Prostate gland (tissue), 2 donors: ENCODE data around the gene TMUB1. TPM values are rescaled to one million over a fixed set of nuclear protein-coding genes. Genes with fewer than 3 reads are reported as not detected.

ENCODE experiments used
- DNase-seq: peaks from one replicate; pipeline ENCODE4 v3.0.0-alpha.2; 2019; ENCODE audit warnings: low spot score
- H3K27ac ChIP-seq, 2 donors: fragments of 200-600 bp; sonication (generic); 2 replicates each; pipeline ENCODE4 v1.5.1; 2017 to 2019
- H3K27me3 ChIP-seq: fragments of 200-600 bp; sonication (generic); replicated peaks from 2 replicates; pipeline ENCODE4 v1.5.1; 2019; ENCODE audit not compliant: insufficient read depth
- H3K36me3 ChIP-seq, 2 donors: fragments of 200-600 bp; sonication (generic); 1 replicate in 1 of 2; 2 replicates in 1 of 2; pipeline versions ENCODE4 v1.5.1 to v1.8.1; 2017 to 2019
- H3K4me1 ChIP-seq: fragments of 200-600 bp; sonication (generic); replicated peaks from 2 replicates; pipeline ENCODE4 v1.5.1; 2019
- H3K4me3 ChIP-seq, 2 donors: fragments of 200-600 bp; sonication (generic); 2 replicates each; pipeline ENCODE4 v1.5.1; 2017 to 2019
- H3K9me3 ChIP-seq: fragments of 200-600 bp; sonication (generic); 2 replicates; pipeline ENCODE4 v1.5.1; 2017
- POLR2A ChIP-seq: fragments of 450-650 bp; IDR thresholded peaks from one replicate; pipeline ENCODE4 v1.6.1; 2016; ENCODE audit warnings: antibody characterized with exemption, mild to moderate bottlenecking
- POLR2AphosphoS5 ChIP-seq: sonication (generic); formaldehyde crosslinking; IDR thresholded peaks from one replicate; pipeline ENCODE4 v1.6.1; 2017; ENCODE audit warnings: antibody characterized with exemption
- WGBS: methylation state at CpG from one replicate; pipeline ENCODE4 v1.1.5; 2018; 5-methylcytosine and 5-hydroxymethylcytosine counted together
- intact Hi-C: fragments of 100-400 bp; cut with DNase I; formaldehyde crosslinking; loops from one replicate; pipeline ENCODE4 v1.14.2; 2022
- total RNA-seq, 2 donors: library from RNA; depleted of rRNA; stranded (reverse); fragments of >200 nt; gene quantifications; one replicate each; pipeline ENCODE4 v1.1.0, GENCODE V29; 2016
- TF ChIP-seq, protein P1 (sequence below), 4 experiments: fragments of 200-600 bp in 2 of 4; fragments of 450-650 bp in 2 of 4; sonication (generic) in 2 of 4; IDR thresholded peaks; 1 replicate in 3 of 4; 2 replicates in 1 of 4; pipeline ENCODE4 v1.5.1; 2016 to 2019; ENCODE audit warnings: antibody characterized with exemption in 4 of 4, mild to moderate bottlenecking in 2 of 4, moderate library complexity in 2 of 4

The TMUB1 gene
- total RNA-seq, 2 donors from 2014 or later = 79.8 to 99.4 TPM

DNA sequence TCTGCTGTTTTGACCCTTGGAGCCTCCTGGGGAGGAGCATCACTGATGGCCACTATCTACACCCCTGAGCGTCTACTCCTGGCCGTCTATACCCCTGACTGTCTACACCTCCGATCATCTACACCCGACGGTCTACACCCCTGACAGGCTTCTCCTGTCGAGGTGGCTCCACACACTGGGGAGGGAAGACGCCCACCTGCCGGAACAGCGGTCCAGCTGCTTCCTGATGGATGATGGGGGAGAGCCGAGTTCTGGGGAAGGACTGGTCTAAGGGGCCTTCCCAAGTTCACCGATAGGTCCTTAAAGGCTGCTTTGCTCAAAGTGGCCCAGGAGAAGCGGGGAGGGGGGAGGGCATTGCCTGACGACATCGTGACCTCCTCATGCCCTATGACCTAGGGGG lies 44.9 kb upstream of the TMUB1 start:
- TF ChIP-seq POLR2AphosphoS5 (no peak), POLR2A (no peak)
- TF ChIP-seq, protein P1, sequence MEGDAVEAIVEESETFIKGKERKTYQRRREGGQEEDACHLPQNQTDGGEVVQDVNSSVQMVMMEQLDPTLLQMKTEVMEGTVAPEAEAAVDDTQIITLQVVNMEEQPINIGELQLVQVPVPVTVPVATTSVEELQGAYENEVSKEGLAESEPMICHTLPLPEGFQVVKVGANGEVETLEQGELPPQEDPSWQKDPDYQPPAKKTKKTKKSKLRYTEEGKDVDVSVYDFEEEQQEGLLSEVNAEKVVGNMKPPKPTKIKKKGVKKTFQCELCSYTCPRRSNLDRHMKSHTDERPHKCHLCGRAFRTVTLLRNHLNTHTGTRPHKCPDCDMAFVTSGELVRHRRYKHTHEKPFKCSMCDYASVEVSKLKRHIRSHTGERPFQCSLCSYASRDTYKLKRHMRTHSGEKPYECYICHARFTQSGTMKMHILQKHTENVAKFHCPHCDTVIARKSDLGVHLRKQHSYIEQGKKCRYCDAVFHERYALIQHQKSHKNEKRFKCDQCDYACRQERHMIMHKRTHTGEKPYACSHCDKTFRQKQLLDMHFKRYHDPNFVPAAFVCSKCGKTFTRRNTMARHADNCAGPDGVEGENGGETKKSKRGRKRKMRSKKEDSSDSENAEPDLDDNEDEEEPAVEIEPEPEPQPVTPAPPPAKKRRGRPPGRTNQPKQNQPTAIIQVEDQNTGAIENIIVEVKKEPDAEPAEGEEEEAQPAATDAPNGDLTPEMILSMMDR (IDR thresholded peaks at IDR 0.05) = no peak
- H3K27me3 ChIP-seq = no peaks in the 10 kb centered on the region
- 79% methylated on average over 14 of the region's 14 CpGs for WGBS
- intact Hi-C loops = no loop called here
- peaks cover 7% of the 10 kb centered on the region for H3K4me1 ChIP-seq
- no peak overlapping the region for H3K27ac ChIP-seq
- no peaks in the 10 kb centered on the region for H3K9me3 ChIP-seq
- no peak overlapping the region for H3K4me3 ChIP-seq
- no peak for DNase-seq
- peaks cover 7 to 30% of the 10 kb centered on the region in 2 donors for H3K36me3 ChIP-seq

DNA sequence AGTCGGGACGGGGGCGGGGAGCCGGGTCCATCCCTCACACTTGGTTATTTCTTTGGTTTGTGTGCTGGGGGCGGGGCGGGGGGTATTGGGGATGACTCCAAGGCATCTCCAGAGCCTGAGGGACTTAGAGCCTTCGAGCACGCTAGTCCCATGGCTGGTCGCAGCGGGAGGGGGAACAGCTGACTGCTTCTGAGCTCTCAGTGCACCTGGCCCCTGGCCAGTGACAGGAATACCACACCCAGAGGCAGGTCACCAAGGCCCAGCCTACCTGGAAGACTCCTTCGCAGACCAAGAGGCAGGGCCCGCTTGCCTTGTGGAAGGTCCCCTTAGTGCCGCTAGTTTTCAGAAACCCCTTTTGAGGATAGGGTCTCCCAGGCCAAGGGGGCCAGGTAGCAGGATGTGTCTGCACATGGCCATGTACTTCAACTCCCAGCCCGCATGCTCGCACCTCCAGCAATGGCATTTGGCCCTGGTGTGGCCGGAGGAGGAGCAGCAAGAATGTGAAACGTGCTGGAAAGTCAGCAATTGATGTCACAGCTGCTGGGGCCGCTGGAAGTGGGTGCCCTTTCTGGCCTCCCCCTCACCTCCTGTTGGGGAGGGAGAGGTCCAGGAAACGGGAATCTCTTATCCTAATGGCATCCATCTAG lies 43.3 kb upstream of the TMUB1 start:
- H3K27ac ChIP-seq = peak overlapping the region in 1 of 2 donors; percentile 64
- peaks cover 0 to 38% of the 10 kb centered on the region in 2 donors for H3K36me3 ChIP-seq
- peak overlapping the region in 1 of 2 donors; percentile 40 for H3K4me3 ChIP-seq
- intact Hi-C loops = no loop called here
- WGBS = 75% methylated on average over 13 of the region's 19 CpGs
- no peak for DNase-seq
- H3K27me3 ChIP-seq = no peaks in the 10 kb centered on the region
- TF ChIP-seq, protein P1 (IDR thresholded peaks at IDR 0.05) = no peak
- TF ChIP-seq POLR2A = no peak
- TF ChIP-seq POLR2AphosphoS5 = no peak
- H3K4me1 ChIP-seq = peaks cover 7% of the 10 kb centered on the region
- H3K9me3 ChIP-seq = no peaks in the 10 kb centered on the region

DNA sequence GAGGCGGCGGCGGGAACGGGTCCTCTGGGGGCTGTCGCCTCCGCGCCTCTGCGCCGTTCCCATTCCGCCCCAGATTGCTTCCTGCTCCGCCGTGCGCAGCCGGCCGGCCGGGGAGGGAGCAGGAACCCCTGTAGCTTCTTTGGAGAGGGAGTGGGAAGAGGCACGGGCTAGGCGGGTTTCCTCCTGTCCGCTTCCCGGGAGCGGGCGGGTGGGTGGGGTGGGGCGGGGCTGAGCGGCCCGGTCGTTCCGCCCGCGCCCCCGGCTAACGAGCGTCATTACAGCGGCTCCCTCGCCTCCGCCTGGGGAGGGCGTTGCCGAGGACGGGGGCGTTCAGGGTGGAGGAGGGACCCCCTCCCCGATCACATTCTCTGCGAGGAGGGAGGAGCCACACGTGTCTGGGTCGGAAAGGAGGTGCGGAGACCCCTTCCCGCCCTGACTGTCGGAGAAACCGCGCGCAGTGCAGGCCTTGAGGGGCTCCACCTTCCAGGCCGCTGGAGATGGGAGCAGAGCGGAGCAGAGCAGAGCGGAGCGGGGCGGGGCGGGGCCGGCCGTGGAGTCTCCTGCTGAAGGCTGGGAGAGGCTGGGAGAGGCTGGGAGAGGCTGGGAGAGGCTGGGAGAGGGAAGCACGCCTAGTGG lies 42.7 kb upstream of the TMUB1 start:
- H3K27ac ChIP-seq = peak overlapping the region; percentile 26 to 64
- WGBS = 19% methylated on average over 56 of the region's 58 CpGs
- no peaks in the 10 kb centered on the region for H3K9me3 ChIP-seq
- intact Hi-C loops = loop anchor here (2.0 kb wide), 1 partner anchor 47 kb away; no protein-coding TSS in a partner anchor
- TF ChIP-seq POLR2A = no peak
- TF ChIP-seq, protein P1 (IDR thresholded peaks at IDR 0.05) = no peak
- no peak for TF ChIP-seq POLR2AphosphoS5
- H3K4me1 ChIP-seq = peaks cover 7% of the 10 kb centered on the region
- no peaks in the 10 kb centered on the region for H3K27me3 ChIP-seq
- peak overlapping the region; percentile 9 to 40 for H3K4me3 ChIP-seq
- H3K36me3 ChIP-seq = peaks cover 0 to 39% of the 10 kb centered on the region in 2 donors
- DNase-seq = no peak

DNA sequence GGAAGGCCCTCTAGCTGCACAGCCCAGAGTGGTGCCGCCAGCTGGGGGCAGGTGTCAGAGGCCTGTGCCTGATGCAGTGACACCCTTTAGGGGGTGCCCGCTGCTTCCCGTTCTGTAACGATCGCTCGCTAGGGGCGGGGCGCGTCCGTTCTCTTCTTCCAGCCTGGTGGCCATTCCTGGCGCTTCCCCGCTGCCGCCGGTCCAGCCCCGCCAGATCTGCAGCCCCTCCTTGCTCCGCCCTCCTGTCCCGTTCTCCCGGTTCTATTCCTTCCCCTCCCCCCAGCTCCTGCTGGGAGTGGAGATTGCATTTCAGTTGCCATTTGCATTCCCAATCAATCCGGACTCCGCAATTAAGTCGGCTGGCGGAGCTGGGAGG lies 42.2 kb upstream of the TMUB1 start:
- Histone ChIP-seq H3K36me3 (peaks cover 0 to 38% of the 10 kb centered on the region in 2 donors), H3K27ac (peak overlapping the region; percentile 26 to 64), H3K9me3 (no peaks in the 10 kb centered on the region), H3K4me1 (peaks cover 7% of the 10 kb centered on the region), H3K27me3 (no peaks in the 10 kb centered on the region), H3K4me3 (peak overlapping the region; percentile 9 to 40)
- TF ChIP-seq POLR2A (no peak), POLR2AphosphoS5 (peak; percentile 43)
- TF ChIP-seq, protein P1 (IDR thresholded peaks at IDR 0.05) = peak in 3 of 4 experiments; percentile 13 to 38 (median 16)
- peak; percentile 65 for DNase-seq
- intact Hi-C loops = loop anchor here (2.0 kb wide), 1 partner anchor 47 kb away; no protein-coding TSS in a partner anchor
- WGBS = 15% methylated on average over 22 of the region's 22 CpGs
